Kidney (tissue), 14 donors: ENCODE data around the gene TSPAN4. TPM values are rescaled to one million over a fixed set of nuclear protein-coding genes. Genes with fewer than 3 reads are reported as not detected.
A peak's percentile ranks its signal among the peaks of the same experiment; 100 is the strongest.

ENCODE experiments used
- DNase-seq, 5 donors: peaks; one replicate each; pipeline ENCODE4 v3.0.0-alpha.2; 2013 to 2020
- FAIRE-seq: peaks from 2 replicates; lab custom pipeline; 2012; peaks lifted over from hg19 to GRCh38; lab: Jason Lieb, UNC
- H3K27ac ChIP-seq, 2 donors: one replicate each; pipeline ENCODE4 v1.7.0; 2013; ENCODE audit warnings: low read depth in 2 of 2, low read length in 2 of 2, inconsistent platforms in 1 of 2
- H3K27me3 ChIP-seq: one replicate; pipeline ENCODE4 v1.7.1; 2013; ENCODE audit warnings: low read length, inconsistent platforms; ENCODE audit not compliant: control insufficient read depth, insufficient read depth
- H3K36me3 ChIP-seq, 3 donors: one replicate each; pipeline versions ENCODE4 v1.7.0 to v1.7.1; 2013; ENCODE audit warnings: low read length in 3 of 3, control low read depth in 1 of 3, inconsistent platforms in 1 of 3; ENCODE audit not compliant: insufficient read depth in 3 of 3, control insufficient read depth in 2 of 3
- H3K4me1 ChIP-seq, 3 donors: one replicate each; pipeline versions ENCODE4 v1.7.0 to v1.7.1; 2013; ENCODE audit warnings: low read length in 3 of 3, inconsistent platforms in 1 of 3, low read depth in 1 of 3; ENCODE audit not compliant: control insufficient read depth in 2 of 3, insufficient read depth in 2 of 3
- H3K4me3 ChIP-seq, 3 donors: one replicate each; pipeline versions ENCODE4 v1.7.0 to v1.8.1; 2013; ENCODE audit warnings: low read length in 3 of 3, control low read depth in 1 of 3, inconsistent platforms in 1 of 3
- H3K9ac ChIP-seq, 3 donors: one replicate each; pipeline versions ENCODE4 v1.7.0 to v1.7.1; 2013; ENCODE audit warnings: low read length in 3 of 3, control low read depth in 1 of 3, inconsistent platforms in 1 of 3
- H3K9me3 ChIP-seq, 3 donors: one replicate each; pipeline versions ENCODE4 v1.7.0 to v1.7.1; 2013; ENCODE audit warnings: low read length in 3 of 3, control low read depth in 1 of 3, inconsistent platforms in 1 of 3; ENCODE audit not compliant: control insufficient read depth in 2 of 3, insufficient read depth in 1 of 3
- CTCF ChIP-seq: IDR thresholded peaks from 3 replicates; pipeline ENCODE4 v1.5.1; 2012; ENCODE audit warnings: mild to moderate bottlenecking, moderate library complexity, borderline replicate concordance; ENCODE audit not compliant: insufficient read depth; ENCODE audit errors: extremely low read depth
- intact Hi-C: fragments of 100-400 bp; cut with DNase I; formaldehyde crosslinking; loops from one replicate; pipeline ENCODE4 v1.11.1; 2022
- polyA plus RNA-seq: library from polyadenylated mRNA; stranded (reverse); fragments of 350-450 nt; fragmentation: Illumina TruSeq; extraction: RNeasy Lipid Tissue Mini Kit (QIAGEN cat#74804); gene quantifications from one replicate; pipeline ENCODE4 v1.2.3, GENCODE V29; 2014; ENCODE audit warnings: low read depth, low replicate concordance; ENCODE audit not compliant: insufficient read depth
- total RNA-seq: library from RNA; stranded (reverse); fragmentation: NEBNext Ultra II Directional; extraction: Animal tissue kit (Norgen Biotek cat#: 25700); gene quantifications from one replicate; pipeline ENCODE4 v1.2.1, GENCODE V29; 2021
- donor health status: control.
- donor health status: control.
- donor health status: control.
- donor health status: control.
- donor health status: control.
- donor health status: DM: yes; HTN: yes; CAD: no.
- donor health status: Normal renal cell carcinoma (clear cell type).

TSPAN4 gene
- total and polyA plus RNA-seq, 2 donors from 2014 or later, result 81.2 to 104 TPM

- intact Hi-C loops, result loop anchor here (10.0 kb wide), 1 partner anchor 185 kb away; no protein-coding TSS in a partner anchor
- no peak for TF ChIP-seq CTCF
- Histone ChIP-seq H3K27me3 (no peaks in the 10 kb centered on the region), H3K4me1 (peaks cover 0 to 32% (median 13%) of the 10 kb centered on the region in 3 donors), H3K9ac (no peak overlapping the region), H3K36me3 (no peaks in the 10 kb centered on the region), H3K4me3 (no peak overlapping the region), H3K9me3 (no peaks in the 10 kb centered on the region), H3K27ac (no peak overlapping the region)
- peak; percentile 59 to 95 (median 75) for DNase-seq
- FAIRE-seq, result no peak
Observed at GRCh38 chr11:859394-860131, 16.9 kb downstream of the TSPAN4 start.

GRCh38 chr11:860234-861104 lies 17.8 kb downstream of the TSPAN4 start:
- H3K27ac ChIP-seq, result no peak overlapping the region
- no peaks in the 10 kb centered on the region for H3K27me3 ChIP-seq
- TF ChIP-seq CTCF, result no peak
- no peaks in the 10 kb centered on the region for H3K36me3 ChIP-seq
- H3K4me3 ChIP-seq, result no peak overlapping the region
- H3K4me1 ChIP-seq, result peaks cover 0 to 32% (median 13%) of the 10 kb centered on the region in 3 donors
- H3K9me3 ChIP-seq, result no peaks in the 10 kb centered on the region
- no peak for DNase-seq
- intact Hi-C loops, result no loop called here
- H3K9ac ChIP-seq, result no peak overlapping the region
- FAIRE-seq, result no peak

GRCh38 chr11:861105-861479 lies 18.4 kb downstream of the TSPAN4 start:
- Histone ChIP-seq H3K9ac (no peak overlapping the region), H3K9me3 (no peaks in the 10 kb centered on the region), H3K27me3 (no peaks in the 10 kb centered on the region), H3K27ac (no peak overlapping the region), H3K4me1 (peaks cover 0 to 32% (median 13%) of the 10 kb centered on the region in 3 donors), H3K36me3 (no peaks in the 10 kb centered on the region), H3K4me3 (no peak overlapping the region)
- DNase-seq (no peak), FAIRE-seq (no peak)
- TF ChIP-seq CTCF, result no peak
- intact Hi-C loops, result no loop called here
